GM12801 (cell line): ENCODE results near the gene RNF7.

ENCODE experiments used
- CTCF ChIP-seq: IDR thresholded peaks from one replicate; pipeline ENCODE4 v1.5.1; 2011; ENCODE audit warnings: control low read depth; ENCODE audit not compliant: insufficient read length; ENCODE audit errors: extremely low read depth

Gene RNF7

DNA sequence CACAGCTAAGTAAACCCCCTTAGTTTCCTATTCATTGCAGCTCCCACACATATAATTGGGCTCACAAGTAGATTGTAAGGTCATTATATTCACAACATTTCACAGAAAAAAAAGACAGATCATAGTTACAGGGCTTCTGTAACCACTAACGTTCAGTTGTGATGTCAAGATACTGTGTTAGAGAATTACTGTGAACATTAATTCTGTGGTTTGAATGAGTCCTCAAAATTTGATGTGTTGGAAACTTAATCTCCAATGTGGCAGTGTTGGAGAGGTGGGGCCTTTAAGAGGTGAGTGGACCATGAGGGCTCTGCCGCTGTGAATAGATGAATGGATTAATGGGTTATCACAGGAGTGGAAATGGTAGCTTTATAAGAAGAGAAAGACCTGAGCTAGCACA, 46.4 kb downstream of the RNF7 start:
- TF ChIP-seq CTCF, result no peak

DNA sequence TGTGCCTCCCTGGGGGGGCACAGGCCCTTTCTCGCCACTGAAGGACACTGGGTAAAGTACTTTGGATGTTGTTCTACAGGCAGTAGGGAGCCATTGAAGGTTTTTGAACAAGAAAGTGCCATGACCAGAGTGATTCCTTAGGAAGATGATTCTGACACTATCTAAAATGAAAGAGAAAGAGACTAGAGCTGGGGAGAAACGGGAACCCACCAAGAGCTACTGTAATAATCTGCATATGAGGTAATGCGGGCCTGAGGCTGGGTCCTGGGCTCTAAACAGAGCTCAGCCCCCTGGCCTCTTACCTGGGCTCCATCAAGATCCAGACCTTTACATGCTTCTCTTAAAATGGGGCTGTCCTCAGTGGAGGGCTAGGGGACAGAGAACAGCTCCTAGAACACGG, 50.1 kb downstream of the RNF7 start:
- no peak for TF ChIP-seq CTCF

DNA sequence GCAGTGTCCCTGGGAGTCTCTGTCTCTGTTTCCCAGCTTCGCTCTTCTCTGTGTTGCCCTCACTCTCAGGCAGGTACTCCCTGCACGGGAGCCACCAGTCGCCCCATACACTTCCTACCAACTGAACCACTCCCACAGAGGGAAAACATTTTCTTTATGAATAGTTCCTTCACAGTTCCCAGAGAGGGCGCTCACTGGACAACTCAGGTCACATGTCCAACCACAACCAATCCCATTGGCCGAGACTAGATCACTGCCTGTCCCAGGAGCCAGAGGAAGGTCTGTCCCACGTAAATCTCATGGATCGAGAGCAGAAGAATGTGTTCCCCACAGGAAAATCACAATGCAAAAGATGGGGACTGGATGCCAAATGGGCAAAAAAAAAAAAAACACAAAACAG, 51.2 kb downstream of the RNF7 start:
- no peak for TF ChIP-seq CTCF

DNA sequence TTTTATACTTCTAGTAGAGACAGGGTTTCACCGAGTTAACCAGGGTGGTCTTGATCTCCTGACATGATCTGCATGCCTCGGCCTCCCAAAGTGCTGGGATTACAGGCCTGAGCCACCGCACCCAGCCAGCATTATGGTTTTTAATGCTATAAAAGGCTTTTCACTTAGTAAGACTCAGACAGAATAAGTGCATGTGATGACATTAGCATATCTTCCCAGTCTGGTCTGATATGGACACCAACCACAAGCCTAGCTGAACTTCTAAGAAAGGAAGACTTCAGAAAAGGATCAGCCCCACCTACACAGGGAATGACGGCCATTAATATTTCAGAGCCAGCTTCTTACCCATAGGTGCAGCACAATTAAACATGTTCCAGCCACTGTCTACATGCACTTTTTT, 52.1 kb downstream of the RNF7 start:
- no peak for TF ChIP-seq CTCF

- no peak for TF ChIP-seq CTCF
Measured at GRCh38 chr3:141792495-141792894, 54.4 kb downstream of the RNF7 start.

DNA sequence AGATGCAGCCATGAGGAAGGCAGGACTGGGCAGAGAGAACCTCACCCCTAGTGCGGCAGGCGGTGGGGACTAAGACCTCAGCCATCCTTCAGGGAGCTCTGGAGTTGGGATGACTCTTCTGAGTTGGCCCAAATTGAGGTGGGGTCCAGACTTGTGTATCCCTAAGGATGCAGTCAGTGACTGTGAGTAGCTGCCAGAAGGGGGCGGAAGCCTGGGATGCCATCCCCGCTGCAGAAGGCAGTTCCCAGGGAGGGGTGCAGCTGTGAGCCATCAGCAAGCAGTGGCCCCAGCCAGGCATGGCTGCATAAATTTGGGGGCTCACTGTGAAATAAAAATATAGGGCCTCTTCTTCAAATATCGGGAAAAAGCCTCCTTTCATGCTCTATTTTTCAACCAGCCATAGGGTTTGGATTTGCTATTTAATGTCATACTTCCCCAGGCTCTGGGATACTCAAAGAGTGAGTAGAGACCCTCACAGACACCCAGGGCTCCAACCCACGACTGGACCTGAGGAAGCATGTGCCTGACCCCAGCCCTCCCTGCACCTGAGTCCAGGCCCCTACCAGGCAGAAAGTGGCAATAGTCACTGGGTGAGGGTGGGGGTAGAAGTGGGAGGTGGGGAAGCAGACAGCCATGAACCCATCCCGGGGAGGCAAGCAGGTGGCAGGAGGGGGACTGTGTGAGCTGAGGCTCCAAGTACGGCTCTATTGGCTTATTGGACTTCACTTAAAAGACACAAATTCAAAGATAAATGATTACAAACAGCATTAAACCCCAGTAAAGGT, 55.6 kb downstream of the RNF7 start:
- TF ChIP-seq CTCF, result no peak

DNA sequence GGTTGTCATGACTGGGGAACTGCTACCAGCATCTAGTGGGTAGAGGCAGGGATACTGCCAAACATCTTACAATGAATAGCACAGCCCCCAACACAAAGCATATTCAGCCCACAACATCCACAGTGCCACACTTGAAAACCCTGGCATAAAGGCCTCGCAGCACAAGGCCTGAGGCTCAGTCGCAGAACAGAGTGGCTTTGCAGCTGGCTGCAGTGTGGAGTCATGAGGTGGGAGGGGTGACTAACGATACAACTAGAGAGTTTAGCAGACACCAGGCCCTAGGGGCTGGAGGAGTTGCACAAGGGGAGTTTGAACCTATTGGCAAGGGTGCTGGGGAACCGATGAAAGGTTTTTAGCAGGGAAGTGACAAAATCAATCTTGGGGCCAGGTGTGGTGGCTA, 57.2 kb downstream of the RNF7 start:
- TF ChIP-seq CTCF, result no peak
